MM.1S (cell line): ENCODE results near the gene IGDCC3.

Experiments
- EZH2 ChIP-seq: fragments of 300-600 bp; sonication (generic); optimal IDR thresholded peaks from 2 replicates; pipeline ENCODE3; 2017; ENCODE audit warnings: low read depth, mild to moderate bottlenecking, antibody characterized with exemption, low read length, mixed read lengths
- EZH2phosphoT487 ChIP-seq: fragments of 300-600 bp; sonication (generic); IDR thresholded peaks from 2 replicates; pipeline ENCODE4 v1.6.1; 2018; ENCODE audit warnings: antibody characterized with exemption, low read length
- TF ChIP-seq, protein P1 (sequence below): fragments of 300-600 bp; sonication (generic); IDR thresholded peaks from 2 replicates; pipeline ENCODE4 v1.5.1; 2016; ENCODE audit warnings: antibody characterized with exemption, low read length, mixed read lengths

DNA sequence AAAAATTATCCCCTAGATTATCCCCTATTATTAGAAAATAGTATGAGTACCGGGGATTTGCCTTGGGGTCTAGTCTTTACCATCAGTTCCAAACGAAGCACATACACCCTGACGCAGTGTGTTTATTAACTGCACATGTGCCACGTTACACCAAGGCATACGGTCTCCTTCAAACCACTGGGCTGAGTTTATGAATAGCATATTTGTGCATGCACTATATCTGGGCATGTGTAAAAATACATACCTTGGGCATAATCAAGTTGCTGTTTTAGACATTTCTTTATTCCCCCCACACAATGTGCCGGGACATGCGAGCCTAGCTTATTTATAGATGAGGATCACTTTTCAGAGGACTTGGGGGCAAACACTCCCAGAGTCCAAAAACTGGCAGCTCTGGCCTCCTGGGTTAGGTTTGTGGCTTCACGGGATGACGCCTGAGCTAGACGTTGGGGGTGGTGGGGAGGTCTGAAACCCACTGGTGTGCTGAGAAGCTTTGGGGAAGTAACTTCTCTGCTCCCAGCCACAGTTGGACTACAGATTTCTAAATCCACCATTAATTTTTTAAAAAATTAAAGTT lies 28.7 kb upstream of the IGDCC3 start:
- TF ChIP-seq, protein P1, sequence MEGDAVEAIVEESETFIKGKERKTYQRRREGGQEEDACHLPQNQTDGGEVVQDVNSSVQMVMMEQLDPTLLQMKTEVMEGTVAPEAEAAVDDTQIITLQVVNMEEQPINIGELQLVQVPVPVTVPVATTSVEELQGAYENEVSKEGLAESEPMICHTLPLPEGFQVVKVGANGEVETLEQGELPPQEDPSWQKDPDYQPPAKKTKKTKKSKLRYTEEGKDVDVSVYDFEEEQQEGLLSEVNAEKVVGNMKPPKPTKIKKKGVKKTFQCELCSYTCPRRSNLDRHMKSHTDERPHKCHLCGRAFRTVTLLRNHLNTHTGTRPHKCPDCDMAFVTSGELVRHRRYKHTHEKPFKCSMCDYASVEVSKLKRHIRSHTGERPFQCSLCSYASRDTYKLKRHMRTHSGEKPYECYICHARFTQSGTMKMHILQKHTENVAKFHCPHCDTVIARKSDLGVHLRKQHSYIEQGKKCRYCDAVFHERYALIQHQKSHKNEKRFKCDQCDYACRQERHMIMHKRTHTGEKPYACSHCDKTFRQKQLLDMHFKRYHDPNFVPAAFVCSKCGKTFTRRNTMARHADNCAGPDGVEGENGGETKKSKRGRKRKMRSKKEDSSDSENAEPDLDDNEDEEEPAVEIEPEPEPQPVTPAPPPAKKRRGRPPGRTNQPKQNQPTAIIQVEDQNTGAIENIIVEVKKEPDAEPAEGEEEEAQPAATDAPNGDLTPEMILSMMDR = no peak
- TF ChIP-seq EZH2 = no peak
- TF ChIP-seq EZH2phosphoT487 = no peak
